NCI-H2227 treated with DMSO at 0.1 percent for 48 hours (cell line): ENCODE measurements around the gene XAGE2.
"Not testable (repeated sequence)": the region's sequence is repeated elsewhere in the genome, so short reads cannot be mapped to it uniquely, and the experiment has no call there.

ENCODE experiments used
- DNase-seq: peaks from one replicate; lab custom pipeline; 2025; lab: John Stamatoyannopoulos, UW

Gene XAGE2

GRCh38 chrX:52368368-52369055 lies at the start of gene XAGE2:
TSS of gene XAGE2 (plus strand) at chrX:52369021. CDS start at chrX:52370015, 994 bp downstream.
- DNase-seq: no peak

- no peak for DNase-seq
Observed at GRCh38 chrX:52337410-52337809, 31.4 kb upstream of the XAGE2 start.

GRCh38 chrX:52341493-52341892 lies 27.3 kb upstream of the XAGE2 start:
- DNase-seq: no peak

GRCh38 chrX:52343131-52343530 lies 25.7 kb upstream of the XAGE2 start:
- not testable (repeated sequence) for DNase-seq

GRCh38 chrX:52345402-52345801 lies 23.4 kb upstream of the XAGE2 start:
- not testable (repeated sequence) for DNase-seq

GRCh38 chrX:52346174-52347165 lies 22.4 kb upstream of the XAGE2 start:
- no peak for DNase-seq

- no peak for DNase-seq
Observed at GRCh38 chrX:52349681-52350080, 19.1 kb upstream of the XAGE2 start.

GRCh38 chrX:52352551-52352950 lies 16.3 kb upstream of the XAGE2 start:
- DNase-seq: no peak

- DNase-seq: no peak
Observed at GRCh38 chrX:52353838-52354237, 15.0 kb upstream of the XAGE2 start.

- DNase-seq: no peak
Observed at GRCh38 chrX:52355108-52355507, 13.7 kb upstream of the XAGE2 start.

- DNase-seq: no peak
Observed at GRCh38 chrX:52359614-52360232, 9.1 kb upstream of the XAGE2 start.

GRCh38 chrX:52361941-52362340 lies 6.9 kb upstream of the XAGE2 start:
- no peak for DNase-seq

- DNase-seq: no peak
Observed at GRCh38 chrX:52363247-52363883, 5.5 kb upstream of the XAGE2 start.

GRCh38 chrX:52378870-52379269 lies 10.0 kb downstream of the XAGE2 start:
- DNase-seq: no peak

GRCh38 chrX:52380993-52381392 lies 12.2 kb downstream of the XAGE2 start:
- DNase-seq: no peak

GRCh38 chrX:52410439-52411394 lies 41.9 kb downstream of the XAGE2 start:
- DNase-seq: no peak

GRCh38 chrX:52415304-52415703 lies 46.5 kb downstream of the XAGE2 start:
- no peak for DNase-seq

GRCh38 chrX:52416816-52417215 lies 48.0 kb downstream of the XAGE2 start:
- no peak for DNase-seq

- DNase-seq: no peak
Observed at GRCh38 chrX:52420824-52421443, 52.1 kb downstream of the XAGE2 start.

GRCh38 chrX:52422884-52423283 lies 54.1 kb downstream of the XAGE2 start:
- no peak for DNase-seq
